Esophagus squamous epithelium (tissue), 4 donors: Measurements from ENCODE around the gene TRIOBP.

Experiments
- POLR2A ChIP-seq, 4 donors: fragments of 450-650 bp; IDR thresholded peaks; one replicate each; pipeline ENCODE4 v1.6.1; 2017; ENCODE audit warnings: antibody characterized with exemption in 4 of 4, mild to moderate bottlenecking in 4 of 4, moderate library complexity in 3 of 4
- TF ChIP-seq, protein P1 (sequence below), 6 experiments: fragments of 450-650 bp in 4 of 6; fragments of 200-600 bp in 2 of 6; sonication (generic) in 2 of 6; IDR thresholded peaks; one replicate each; pipeline ENCODE4 v1.5.1; 2016 to 2019; ENCODE audit warnings: antibody characterized with exemption in 6 of 6, mild to moderate bottlenecking in 4 of 6, moderate library complexity in 4 of 6

GRCh38 chr22:37817705-37818408, 121.0 kb downstream of the TRIOBP start:
- TF ChIP-seq, protein P1, sequence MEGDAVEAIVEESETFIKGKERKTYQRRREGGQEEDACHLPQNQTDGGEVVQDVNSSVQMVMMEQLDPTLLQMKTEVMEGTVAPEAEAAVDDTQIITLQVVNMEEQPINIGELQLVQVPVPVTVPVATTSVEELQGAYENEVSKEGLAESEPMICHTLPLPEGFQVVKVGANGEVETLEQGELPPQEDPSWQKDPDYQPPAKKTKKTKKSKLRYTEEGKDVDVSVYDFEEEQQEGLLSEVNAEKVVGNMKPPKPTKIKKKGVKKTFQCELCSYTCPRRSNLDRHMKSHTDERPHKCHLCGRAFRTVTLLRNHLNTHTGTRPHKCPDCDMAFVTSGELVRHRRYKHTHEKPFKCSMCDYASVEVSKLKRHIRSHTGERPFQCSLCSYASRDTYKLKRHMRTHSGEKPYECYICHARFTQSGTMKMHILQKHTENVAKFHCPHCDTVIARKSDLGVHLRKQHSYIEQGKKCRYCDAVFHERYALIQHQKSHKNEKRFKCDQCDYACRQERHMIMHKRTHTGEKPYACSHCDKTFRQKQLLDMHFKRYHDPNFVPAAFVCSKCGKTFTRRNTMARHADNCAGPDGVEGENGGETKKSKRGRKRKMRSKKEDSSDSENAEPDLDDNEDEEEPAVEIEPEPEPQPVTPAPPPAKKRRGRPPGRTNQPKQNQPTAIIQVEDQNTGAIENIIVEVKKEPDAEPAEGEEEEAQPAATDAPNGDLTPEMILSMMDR (IDR thresholded peaks at IDR 0.05), result peak; percentile 90 to 97 (median 95)
- no peak for TF ChIP-seq POLR2A (IDR thresholded peaks at IDR 0.05)
